HepG2 (cell line): ENCODE results near the gene TJP3. TPM values are rescaled to one million over a fixed set of nuclear protein-coding genes. Genes with fewer than 3 reads are reported as not detected.

ENCODE experiments used
- ATF2 ChIP-seq: sonication (generic); formaldehyde crosslinking; IDR thresholded peaks from 2 replicates; pipeline ENCODE4 v1.4.0; 2020; ENCODE audit warnings: missing genetic modification reagents
- ETV5 ChIP-seq: IDR thresholded peaks from 2 replicates; pipeline ENCODE4 v1.6.1; 2018; ENCODE audit warnings: missing biosample characterization, missing genetic modification reagents, inconsistent platforms, borderline replicate concordance
- FOSL2 ChIP-seq: sonication (generic); formaldehyde crosslinking; IDR thresholded peaks from 2 replicates; pipeline ENCODE4 v1.4.0; 2020; ENCODE audit warnings: missing genetic modification reagents
- HNRNPLL ChIP-seq: fragments of 200-400 bp; formaldehyde crosslinking; IDR thresholded peaks from 2 replicates; pipeline ENCODE4 v1.6.1; 2017; ENCODE audit warnings: mild to moderate bottlenecking, low read depth, low read length; ENCODE audit not compliant: poor library complexity, severe bottlenecking
- PAWR ChIP-seq: sonication (generic); formaldehyde crosslinking; IDR thresholded peaks from 2 replicates; pipeline ENCODE4 v1.4.0; 2020; ENCODE audit warnings: missing genetic modification reagents, mild to moderate bottlenecking, borderline replicate concordance
- PAXIP1 ChIP-seq: sonication (generic); formaldehyde crosslinking; conservative IDR thresholded peaks from 2 replicates; pipeline ENCODE4 v1.4.0; 2020; ENCODE audit warnings: mild to moderate bottlenecking, missing genetic modification reagents, moderate library complexity
- TOPORS ChIP-seq: sonication (generic); formaldehyde crosslinking; IDR thresholded peaks from 2 replicates; pipeline ENCODE4 v1.8.0; 2023; ENCODE audit warnings: mild to moderate bottlenecking, missing genetic modification reagents
- XRCC5 ChIP-seq: fragments of 200-400 bp; formaldehyde crosslinking; optimal IDR thresholded peaks from 2 replicates; pipeline ENCODE3; 2017; ENCODE audit warnings: mild to moderate bottlenecking, low read length
- ZBTB7B ChIP-seq: sonication (generic); formaldehyde crosslinking; IDR thresholded peaks from 2 replicates; pipeline ENCODE4 v1.4.0; 2020; ENCODE audit warnings: missing genetic modification reagents
- ZNF264 ChIP-seq: sonication (generic); formaldehyde crosslinking; IDR thresholded peaks from 2 replicates; pipeline ENCODE4 v1.4.0; 2020; ENCODE audit warnings: missing genetic modification reagents
- ZNF274 ChIP-seq: sonication (generic); formaldehyde crosslinking; IDR thresholded peaks from 2 replicates; pipeline ENCODE4 v1.5.1; 2020; ENCODE audit warnings: mild to moderate bottlenecking, missing genetic modification reagents
- ZNF280D ChIP-seq: sonication (generic); formaldehyde crosslinking; IDR thresholded peaks from 2 replicates; pipeline ENCODE4 v1.5.1; 2020; ENCODE audit warnings: mild to moderate bottlenecking, missing genetic modification reagents
- ZNF430 ChIP-seq: sonication (generic); formaldehyde crosslinking; IDR thresholded peaks from 2 replicates; pipeline ENCODE4 v1.9.0; 2021; ENCODE audit warnings: mild to moderate bottlenecking, missing genetic modification reagents
- ZNF503 ChIP-seq: sonication (generic); formaldehyde crosslinking; IDR thresholded peaks from 2 replicates; pipeline ENCODE4 v1.4.0; 2020; ENCODE audit warnings: missing genetic modification reagents
- ZNF510 ChIP-seq: sonication (generic); formaldehyde crosslinking; IDR thresholded peaks from 2 replicates; pipeline ENCODE4 v1.4.0; 2020; ENCODE audit warnings: low read depth, mild to moderate bottlenecking, missing genetic modification reagents
- ZNF547 ChIP-seq: sonication (generic); formaldehyde crosslinking; IDR thresholded peaks from 2 replicates; pipeline ENCODE4 v1.5.1; 2020; ENCODE audit warnings: mild to moderate bottlenecking, missing genetic modification reagents
- ZNF552 ChIP-seq: sonication (generic); formaldehyde crosslinking; IDR thresholded peaks from 2 replicates; pipeline ENCODE4 v1.9.0; 2022; ENCODE audit warnings: missing genetic modification reagents, mild to moderate bottlenecking, borderline replicate concordance
- ZNF629 ChIP-seq: sonication (generic); formaldehyde crosslinking; conservative IDR thresholded peaks from 2 replicates; pipeline ENCODE4 v1.5.0; 2020; ENCODE audit warnings: missing genetic modification reagents
- ZSCAN20 ChIP-seq: sonication (generic); formaldehyde crosslinking; IDR thresholded peaks from 2 replicates; pipeline ENCODE4 v1.4.0; 2020; ENCODE audit warnings: missing genetic modification reagents, mild to moderate bottlenecking, borderline replicate concordance
- polyA plus RNA-seq, 8 experiments: library from polyadenylated mRNA; depleted of rRNA in 3 of 8; stranded (reverse) in 7 of 8; unstranded in 1 of 8; fragments of >200 nt; fragmentation: Illumina TruSeq in 4 of 8; extraction: Trizol in 4 of 8; gene quantifications; 2 replicates each; pipeline versions ENCODE4 v1.2.1 to v1.2.3, GENCODE V29; 2011 to 2016; ENCODE audit warnings: low read depth in 4 of 8, missing spikeins in 1 of 8, mixed read lengths in 1 of 8; ENCODE audit not compliant: insufficient read depth in 1 of 8
- total RNA-seq, 5 experiments: library from RNA; depleted of rRNA; stranded (reverse); fragments of >200 nt; fragmentation: Illumina TruSeq; extraction: Trizol; gene quantifications; 2 replicates each; pipeline ENCODE4 v1.2.3, GENCODE V29; 2016; ENCODE audit warnings: low read depth in 1 of 5

Gene TJP3
- total and polyA plus RNA-seq, 2 of the 13 experiments (the other 11 are each of a cell fraction or from before 2014, with no cell fraction given): 2.3 to 21.5 TPM

- 0 out of 2 replicates have a peak, but pooled peaks have one; percentile 31 for TF ChIP-seq PAXIP1
- peak; percentile 38; the same call in 1 of the 2 replicates for TF ChIP-seq TOPORS (CRISPR knock-in tag)
- peak; percentile 73; the same call in 1 of the 2 replicates for TF ChIP-seq ZSCAN20 (CRISPR knock-in tag)
- TF ChIP-seq ZNF430 (CRISPR knock-in tag): peak; percentile 31; the same call in 1 of the 2 replicates
- TF ChIP-seq ZNF552: 0 out of 2 replicates have a peak, but pooled peaks have one; percentile 32
- peak; percentile 77 for TF ChIP-seq XRCC5
- no peak for TF ChIP-seq ZNF280D (CRISPR knock-in tag)
- TF ChIP-seq ZNF547 (CRISPR knock-in tag): peak; percentile 88; the same call in 1 of the 2 replicates
- TF ChIP-seq ETV5 (CRISPR knock-in tag): 0 out of 2 replicates have a peak, but pooled peaks have one; percentile 62
- TF ChIP-seq ATF2: peak; percentile 77; the same call in 1 of the 2 replicates
- peak; percentile 56; the same call in 1 of the 2 replicates for TF ChIP-seq ZNF264
- TF ChIP-seq ZNF274: peak; percentile 65; the same call in 1 of the 2 replicates
- TF ChIP-seq FOSL2 (CRISPR knock-in tag): 0 out of 2 replicates have a peak, but pooled peaks have one; percentile 15
- TF ChIP-seq ZBTB7B (CRISPR knock-in tag): peak; percentile 73; the same call in 1 of the 2 replicates
- TF ChIP-seq ZNF510 (CRISPR knock-in tag): no peak
- peak; percentile 51 for TF ChIP-seq ZNF629 (CRISPR knock-in tag)
- peak; percentile 64 for TF ChIP-seq ZNF503 (CRISPR knock-in tag)
- peak; percentile 100 for TF ChIP-seq HNRNPLL
- TF ChIP-seq PAWR: no peak
Measured at GRCh38 chr19:3761382-3762129, 53.4 kb downstream of the TJP3 start, which contains the start of gene APBA3 (continued).
